Upper lobe of right lung (tissue), 1 donor: ENCODE data around the gene FAM216B. TPM values are rescaled to one million over a fixed set of nuclear protein-coding genes. Genes with fewer than 3 reads are reported as not detected.

ENCODE experiments used
- ATAC-seq: fragments of 200-7000 bp; cut with Tn5 transposase; one replicate; pipeline ENCODE4 v1.9.1; 2020; ENCODE audit warnings: mild to moderate bottlenecking, moderate library complexity
- DNase-seq: peaks from one replicate; pipeline ENCODE4 v3.0.0-alpha.2; 2020
- H3K27ac ChIP-seq: fragments of 200-600 bp; one replicate; pipeline ENCODE4 v1.8.0; 2022
- H3K27me3 ChIP-seq: fragments of 200-600 bp; one replicate; pipeline ENCODE4 v1.8.0; 2022; ENCODE audit warnings: mild to moderate bottlenecking
- H3K36me3 ChIP-seq: fragments of 200-600 bp; one replicate; pipeline ENCODE4 v1.8.0; 2022
- H3K4me1 ChIP-seq: fragments of 200-600 bp; one replicate; pipeline ENCODE4 v1.8.0; 2022
- H3K4me3 ChIP-seq: fragments of 200-600 bp; one replicate; pipeline ENCODE4 v1.8.0; 2022; ENCODE audit warnings: mild to moderate bottlenecking
- H3K9me3 ChIP-seq: fragments of 200-600 bp; one replicate; pipeline ENCODE4 v1.8.0; 2022
- CTCF ChIP-seq: fragments of 200-600 bp; IDR thresholded peaks from one replicate; pipeline ENCODE4 v1.8.0; 2022; ENCODE audit warnings: antibody characterized with exemption
- intact Hi-C: fragments of 100-400 bp; cut with DNase I; formaldehyde crosslinking; loops from one replicate; pipeline ENCODE4 v1.11.0; 2022
- total RNA-seq: library from RNA; stranded (reverse); fragmentation: NEBNext Ultra II Directional; extraction: Animal tissue kit (Norgen Biotek cat#: 25700); gene quantifications from one replicate; pipeline ENCODE4 v1.2.1, GENCODE V29; 2021
- donor health status: DM: no; HTN: yes; CAD: no; lungs with severe emphysema.

The FAM216B gene
- total RNA-seq, 1 donor from 2014 or later, result not detected

DNA sequence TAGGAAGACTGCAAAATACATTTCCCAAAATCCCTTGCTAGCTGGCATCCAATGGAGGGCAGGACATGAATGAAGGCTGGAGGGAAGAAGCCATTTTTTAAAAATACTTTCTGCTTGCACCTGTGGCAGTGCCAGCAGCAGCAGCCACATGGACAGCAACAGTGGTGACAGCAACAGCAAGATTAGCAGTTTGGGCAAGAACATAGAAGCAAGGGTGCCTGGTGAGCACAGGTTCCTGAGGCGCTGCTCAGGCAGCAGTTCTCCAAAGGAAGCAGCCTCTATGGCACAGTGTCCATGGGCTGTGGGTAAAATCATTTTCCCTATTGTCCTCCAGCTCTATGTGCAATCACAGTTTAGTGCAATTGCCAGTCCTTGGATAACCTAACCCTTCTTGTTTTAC, 1.3 kb upstream of the FAM216B start:
- no peak for TF ChIP-seq CTCF
- Histone ChIP-seq H3K4me1 (no peaks in the 10 kb centered on the region), H3K27me3 (no peaks in the 10 kb centered on the region), H3K9me3 (no peaks in the 10 kb centered on the region), H3K27ac (no peak overlapping the region), H3K36me3 (no peaks in the 10 kb centered on the region), H3K4me3 (no peak overlapping the region)
- ATAC-seq (no peak), DNase-seq (no peak)
- intact Hi-C loops, result no loop called here

- no peak for ATAC-seq
- Histone ChIP-seq H3K27me3 (no peaks in the 10 kb centered on the region), H3K27ac (no peak overlapping the region), H3K9me3 (no peaks in the 10 kb centered on the region), H3K4me3 (no peak overlapping the region), H3K36me3 (no peaks in the 10 kb centered on the region), H3K4me1 (no peaks in the 10 kb centered on the region)
- no peak for DNase-seq
- intact Hi-C loops, result no loop called here
- TF ChIP-seq CTCF, result no peak
These were observed 5.3 kb downstream of the FAM216B start for GRCh38 chr13:42786715-42787114.

GRCh38 chr13:42788601-42789000, 7.2 kb downstream of the FAM216B start:
- no peaks in the 10 kb centered on the region for H3K36me3 ChIP-seq
- no peaks in the 10 kb centered on the region for H3K4me1 ChIP-seq
- intact Hi-C loops, result no loop called here
- H3K9me3 ChIP-seq, result no peaks in the 10 kb centered on the region
- no peaks in the 10 kb centered on the region for H3K27me3 ChIP-seq
- no peak for DNase-seq
- ATAC-seq, result no peak
- no peak for TF ChIP-seq CTCF
- H3K27ac ChIP-seq, result no peak overlapping the region
- H3K4me3 ChIP-seq, result no peak overlapping the region

GRCh38 chr13:42792154-42792553, 10.8 kb downstream of the FAM216B start:
- H3K4me1 ChIP-seq, result no peaks in the 10 kb centered on the region
- no peaks in the 10 kb centered on the region for H3K36me3 ChIP-seq
- H3K27me3 ChIP-seq, result no peaks in the 10 kb centered on the region
- intact Hi-C loops, result no loop called here
- ATAC-seq (no peak), DNase-seq (no peak)
- H3K9me3 ChIP-seq, result no peaks in the 10 kb centered on the region
- TF ChIP-seq CTCF, result no peak
- H3K27ac ChIP-seq, result no peak overlapping the region
- no peak overlapping the region for H3K4me3 ChIP-seq

GRCh38 chr13:42794577-42795275, 13.3 kb downstream of the FAM216B start:
- H3K36me3 ChIP-seq, result no peaks in the 10 kb centered on the region
- no peaks in the 10 kb centered on the region for H3K9me3 ChIP-seq
- DNase-seq (no peak), ATAC-seq (no peak)
- no peak for TF ChIP-seq CTCF
- no peak overlapping the region for H3K4me3 ChIP-seq
- H3K27ac ChIP-seq, result no peak overlapping the region
- no peaks in the 10 kb centered on the region for H3K4me1 ChIP-seq
- intact Hi-C loops, result no loop called here
- H3K27me3 ChIP-seq, result no peaks in the 10 kb centered on the region

- intact Hi-C loops, result no loop called here
- TF ChIP-seq CTCF, result no peak
These were observed 14.3 kb downstream of the FAM216B start for GRCh38 chr13:42795666-42796065.

More at GRCh38 chr13:42795666-42796065, 14.3 kb downstream of the FAM216B start:
- H3K4me3 ChIP-seq, result no peak overlapping the region
- ATAC-seq (no peak), DNase-seq (no peak)
- no peaks in the 10 kb centered on the region for H3K36me3 ChIP-seq
- no peaks in the 10 kb centered on the region for H3K27me3 ChIP-seq
- H3K27ac ChIP-seq, result no peak overlapping the region
- H3K4me1 ChIP-seq, result no peaks in the 10 kb centered on the region
- H3K9me3 ChIP-seq, result no peaks in the 10 kb centered on the region
